ENCODE measurements around the gene LRRC4C.

LRRC4C gene

GRCh38 chr11:41414771-41415440, 44.5 kb downstream of the LRRC4C start:
- no peak for DNase-seq

GRCh38 chr11:41413843-41414242, 45.6 kb downstream of the LRRC4C start:
- DNase-seq, result no peak

DNA sequence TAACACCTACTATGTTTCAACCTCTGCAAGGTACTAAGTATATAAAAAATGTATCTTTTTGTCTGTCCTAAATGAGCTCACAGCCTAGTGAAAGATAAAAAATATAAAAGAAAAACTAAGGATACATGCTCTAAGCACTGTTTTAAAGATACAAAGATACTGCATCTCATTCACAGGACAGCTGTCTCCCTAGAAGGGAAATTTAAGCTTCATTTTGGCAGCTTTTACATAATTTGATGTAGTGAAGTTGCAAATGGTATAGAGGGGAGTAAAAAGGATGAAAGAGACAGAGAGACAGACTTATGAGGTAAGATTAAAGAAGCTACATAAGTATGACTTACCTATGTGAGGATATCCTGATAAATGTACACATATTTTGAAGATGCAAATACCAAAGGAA, 53.6 kb downstream of the LRRC4C start:
- DNase-seq, result no peak

GRCh38 chr11:41404109-41404508, 55.3 kb downstream of the LRRC4C start:
- no peak for DNase-seq

- DNase-seq, result no peak
These were observed 56.0 kb downstream of the LRRC4C start for GRCh38 chr11:41403458-41403857.

DNA sequence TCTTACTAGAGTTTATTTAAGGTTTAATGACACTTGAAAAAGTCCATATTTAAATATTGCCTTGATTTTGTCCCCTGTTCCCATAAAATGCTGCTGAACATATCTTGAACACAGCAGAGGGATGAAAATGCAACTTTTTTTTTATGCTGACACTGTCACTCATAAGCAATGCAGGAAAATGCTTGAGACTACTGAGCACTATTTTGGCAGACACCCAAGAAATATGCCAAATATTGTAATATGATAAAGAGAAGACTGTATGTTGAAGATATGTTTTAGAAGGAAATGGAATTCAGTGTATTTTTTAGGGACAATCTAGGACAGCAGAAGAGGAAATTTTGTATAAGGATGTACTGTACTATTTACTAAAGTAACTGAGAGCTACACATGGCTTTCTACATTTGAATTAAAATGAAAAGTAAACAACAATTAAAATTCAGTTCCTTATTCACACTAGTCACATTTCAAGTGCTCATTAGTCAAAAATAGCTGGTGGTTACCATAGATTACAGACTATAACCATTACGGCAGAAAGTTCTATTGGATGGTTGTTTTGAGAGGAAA, 58.6 kb downstream of the LRRC4C start:
- DNase-seq, result no peak

- no peak for DNase-seq
These were observed 59.3 kb downstream of the LRRC4C start for GRCh38 chr11:41400124-41400523.

DNA sequence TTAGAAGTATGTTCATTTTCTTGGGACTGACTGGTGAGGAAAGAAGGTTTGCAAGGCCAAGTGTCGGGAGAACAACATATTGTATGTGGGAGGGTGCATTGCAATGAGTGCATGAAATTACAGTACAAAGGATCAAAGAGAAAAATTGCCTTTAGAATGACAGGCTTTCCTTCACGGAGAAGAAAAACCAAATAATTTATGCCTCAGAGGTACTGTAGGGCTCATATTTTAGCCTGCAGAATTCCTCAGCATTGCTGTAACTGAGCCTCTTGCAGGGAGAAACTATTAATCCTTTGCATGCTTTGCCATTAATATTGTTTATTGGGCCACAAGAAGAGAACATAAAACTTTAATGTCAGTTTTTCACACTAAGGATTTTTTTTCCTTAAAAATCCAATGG, 60.1 kb downstream of the LRRC4C start:
- DNase-seq, result no peak

DNA sequence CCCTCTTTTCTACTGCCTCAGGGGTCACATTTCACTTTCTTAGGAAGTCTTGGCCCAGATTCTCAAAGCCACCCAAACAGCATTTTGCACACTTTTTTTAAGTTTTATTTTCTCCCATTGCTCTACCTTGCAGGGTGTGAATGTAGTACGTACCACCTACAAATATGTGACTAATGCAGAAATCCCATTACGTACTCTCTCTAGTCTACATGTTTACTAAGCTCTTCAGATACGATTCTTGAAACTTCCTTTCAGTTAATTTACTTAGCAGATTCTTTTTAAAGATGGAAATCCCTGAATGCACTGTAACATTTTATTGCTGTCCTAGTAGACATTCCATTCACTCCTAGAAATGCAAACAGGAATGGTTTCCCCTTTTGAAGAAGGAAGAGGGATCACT, 61.3 kb downstream of the LRRC4C start:
- no peak for DNase-seq

DNA sequence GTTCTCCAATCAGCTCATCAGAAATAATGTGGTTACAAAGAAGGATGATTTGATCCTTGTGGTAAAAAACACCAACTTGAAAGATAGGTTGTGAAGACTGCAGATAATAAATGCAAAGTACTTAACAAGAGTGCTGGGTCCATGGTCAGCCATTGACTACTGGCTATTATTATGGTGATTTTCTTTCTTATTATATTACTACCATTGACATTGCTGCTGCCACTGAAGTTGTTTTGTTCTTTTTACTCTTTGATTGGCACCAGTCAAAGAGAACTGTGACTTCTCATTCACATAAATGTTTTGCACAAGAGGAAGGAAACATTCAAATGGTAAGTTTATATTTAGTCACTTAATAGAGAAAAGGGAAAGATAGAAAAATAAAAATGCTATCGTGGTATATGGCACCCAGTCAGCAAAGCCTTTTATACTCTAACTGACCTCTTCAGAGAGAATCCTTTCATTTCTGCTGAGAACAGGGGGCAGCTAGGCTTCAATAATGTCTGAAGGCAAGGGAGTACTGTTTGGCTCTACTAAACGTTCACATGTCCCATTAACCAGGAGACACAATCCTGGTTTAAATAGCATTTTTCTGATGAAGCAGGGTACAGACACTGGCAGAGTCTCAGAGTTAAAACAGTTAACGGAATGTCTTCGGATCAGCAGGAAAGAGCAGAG, 64.8 kb downstream of the LRRC4C start:
- DNase-seq, result no peak

- DNase-seq, result no peak
These were observed 66.9 kb downstream of the LRRC4C start for GRCh38 chr11:41392596-41392995.

GRCh38 chr11:41389623-41390130, 69.8 kb downstream of the LRRC4C start:
- no peak for DNase-seq

- no peak for DNase-seq
These were observed 75.1 kb downstream of the LRRC4C start for GRCh38 chr11:41384329-41384728.

- DNase-seq, result no peak
These were observed 75.7 kb downstream of the LRRC4C start for GRCh38 chr11:41383768-41384167.

DNA sequence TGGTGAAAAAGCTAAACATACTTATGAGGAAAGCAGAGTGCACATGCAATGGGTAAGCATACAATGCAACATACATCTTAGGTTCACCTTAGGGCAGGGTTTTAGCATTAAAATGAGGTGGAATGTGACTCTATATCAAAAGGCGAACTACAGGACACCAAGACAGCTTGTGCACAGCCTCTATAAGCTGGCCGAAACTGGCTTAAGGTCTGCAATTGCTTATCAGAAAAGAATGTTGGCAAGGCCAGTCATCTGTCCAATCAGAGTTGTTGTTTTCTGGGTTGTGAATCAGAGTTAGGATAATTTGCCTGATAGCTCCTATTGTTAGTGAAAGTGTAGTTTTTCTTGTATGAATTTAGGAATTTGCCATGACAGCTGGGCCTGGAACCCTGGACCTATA, 76.5 kb downstream of the LRRC4C start:
- DNase-seq, result no peak

DNA sequence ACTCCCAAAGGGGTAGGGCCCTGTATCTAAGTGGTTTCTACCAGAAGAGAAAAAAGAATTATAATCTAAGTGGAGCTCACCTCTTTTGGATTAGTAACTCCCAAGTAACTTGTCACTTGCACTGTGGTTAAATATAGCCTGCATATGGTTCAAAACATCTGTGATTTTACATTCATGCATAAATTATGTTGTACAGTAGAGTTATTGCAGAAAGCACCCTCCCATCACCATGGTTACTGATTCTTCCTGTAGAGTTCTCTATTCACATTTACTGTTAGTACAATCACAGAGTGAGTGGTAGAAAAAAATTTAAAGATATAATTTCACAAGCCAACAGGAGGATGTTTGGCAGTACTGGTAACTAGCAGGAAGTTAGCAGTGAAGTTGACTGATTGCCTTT, 80.4 kb downstream of the LRRC4C start:
- DNase-seq, result no peak

DNA sequence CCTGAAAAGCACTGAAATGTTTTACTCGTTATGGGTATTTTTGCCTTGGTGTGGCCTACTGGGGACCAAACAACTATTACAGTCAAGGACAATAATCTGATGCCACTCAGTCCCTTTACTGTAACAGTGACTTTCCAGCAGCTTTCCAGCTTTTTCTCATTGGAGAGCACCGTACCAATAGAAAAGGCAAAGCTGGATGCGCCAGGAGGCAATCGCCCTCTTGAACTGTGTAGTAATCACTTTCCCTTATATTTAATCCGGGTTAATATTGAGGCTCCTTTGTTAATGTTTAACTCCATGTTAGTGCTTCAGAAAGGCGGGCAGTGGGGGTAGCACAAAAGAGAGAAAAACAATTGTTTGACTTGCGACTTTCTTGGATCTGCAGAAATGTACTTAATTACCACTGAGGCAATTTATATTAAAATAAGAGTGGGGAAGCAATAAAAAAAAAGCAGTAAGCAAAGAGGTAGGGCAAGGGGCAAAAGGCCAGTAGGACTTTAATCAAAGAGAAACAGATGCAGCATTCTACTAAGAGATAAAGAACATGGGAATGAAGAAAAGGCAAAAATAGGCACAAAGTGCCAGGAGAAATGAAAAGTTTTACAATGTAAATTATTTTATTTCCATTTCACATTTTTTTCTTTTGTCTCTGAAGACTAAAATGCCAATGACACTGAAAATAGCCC, 81.6 kb downstream of the LRRC4C start:
- DNase-seq, result no peak

- DNase-seq, result no peak
These were observed 107.6 kb downstream of the LRRC4C start for GRCh38 chr11:41351825-41352224.

DNA sequence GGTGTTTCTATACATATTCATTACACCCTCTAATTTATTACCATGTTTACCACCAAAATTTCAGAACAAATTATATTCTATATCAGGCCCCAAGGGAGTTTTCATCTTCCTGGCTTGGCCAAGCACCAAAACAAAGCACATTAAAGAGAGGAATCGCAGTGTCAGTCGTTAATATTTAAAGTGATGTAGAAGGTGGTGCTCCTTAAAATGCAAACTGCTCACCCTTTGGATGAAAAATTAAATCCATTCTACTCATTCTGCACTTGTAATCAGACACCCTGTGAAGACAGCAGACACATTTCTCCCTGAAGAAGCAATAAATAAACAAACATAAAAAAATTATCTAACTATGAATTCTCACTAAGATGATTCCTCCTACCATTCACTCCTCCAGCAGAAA, 113.4 kb downstream of the LRRC4C start:
- DNase-seq, result no peak

DNA sequence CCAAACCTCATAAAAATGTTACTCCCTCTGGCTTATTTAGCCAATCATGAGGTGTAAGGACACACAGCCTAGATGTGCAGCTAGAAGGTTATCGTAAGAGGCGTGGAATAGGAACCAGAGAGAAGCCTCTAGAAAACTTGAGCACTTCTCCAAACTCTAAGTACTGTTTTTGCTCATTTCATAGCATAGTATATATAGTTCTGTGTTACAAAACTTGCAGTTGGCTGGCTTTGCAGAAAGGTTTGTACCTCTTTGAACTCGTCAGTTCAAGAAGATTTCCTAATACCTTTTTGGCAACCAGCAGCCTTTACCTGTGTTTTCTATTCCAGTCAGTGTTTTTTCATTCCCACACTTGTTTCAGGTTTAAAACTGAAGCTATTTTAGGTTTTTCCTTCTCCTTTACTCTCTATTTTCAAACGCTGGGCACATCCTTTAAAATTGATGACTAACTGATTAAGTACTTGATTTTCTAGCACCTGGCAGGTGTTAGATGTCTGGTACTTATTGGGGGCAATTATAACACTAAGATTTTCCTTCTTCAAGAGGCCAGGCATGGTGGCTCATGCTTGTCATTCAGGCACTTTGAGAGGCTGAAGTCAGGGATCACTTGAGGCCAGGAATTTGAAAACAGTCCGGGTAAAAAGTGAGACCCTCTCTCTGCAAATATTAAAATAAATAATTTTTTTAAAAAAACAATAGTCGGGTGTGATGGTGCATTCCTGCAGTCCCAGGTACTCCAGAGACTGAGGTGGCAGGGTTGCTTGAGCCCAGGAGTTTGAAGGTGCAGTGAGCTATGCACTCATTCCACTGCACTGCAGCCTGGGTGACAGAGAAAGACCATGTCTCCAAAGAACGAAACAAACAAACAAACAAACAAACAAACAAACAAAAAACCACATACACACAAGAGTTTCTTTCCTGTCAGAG, 125.2 kb downstream of the LRRC4C start:
- no peak for DNase-seq

DNA sequence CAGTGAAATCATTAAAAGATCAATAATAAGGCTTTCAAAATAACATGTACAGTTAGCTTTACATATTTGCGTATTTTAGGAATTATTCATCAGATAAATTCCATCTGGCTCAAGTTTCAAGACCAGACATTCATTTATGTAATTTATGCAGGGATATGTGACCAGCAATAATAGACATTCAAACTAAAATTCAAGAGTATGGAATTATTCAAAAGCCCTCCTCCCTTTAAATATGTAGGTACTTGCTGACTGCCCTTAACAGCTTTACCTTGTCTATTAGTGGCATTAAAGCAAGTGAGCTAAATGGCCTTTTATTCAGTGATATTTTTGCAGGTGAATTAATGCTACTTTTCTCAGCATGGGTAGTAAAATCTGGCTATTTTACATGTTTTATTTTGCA, 126.1 kb downstream of the LRRC4C start:
- DNase-seq, result no peak

GRCh38 chr11:41328324-41328723, 131.1 kb downstream of the LRRC4C start:
- no peak for DNase-seq

- no peak for DNase-seq
These were observed 136.0 kb downstream of the LRRC4C start for GRCh38 chr11:41323446-41323845.

Data from DMS79 (cell line).